ENCODE results near the gene CCDC142.

- TF ChIP-seq, protein P1, sequence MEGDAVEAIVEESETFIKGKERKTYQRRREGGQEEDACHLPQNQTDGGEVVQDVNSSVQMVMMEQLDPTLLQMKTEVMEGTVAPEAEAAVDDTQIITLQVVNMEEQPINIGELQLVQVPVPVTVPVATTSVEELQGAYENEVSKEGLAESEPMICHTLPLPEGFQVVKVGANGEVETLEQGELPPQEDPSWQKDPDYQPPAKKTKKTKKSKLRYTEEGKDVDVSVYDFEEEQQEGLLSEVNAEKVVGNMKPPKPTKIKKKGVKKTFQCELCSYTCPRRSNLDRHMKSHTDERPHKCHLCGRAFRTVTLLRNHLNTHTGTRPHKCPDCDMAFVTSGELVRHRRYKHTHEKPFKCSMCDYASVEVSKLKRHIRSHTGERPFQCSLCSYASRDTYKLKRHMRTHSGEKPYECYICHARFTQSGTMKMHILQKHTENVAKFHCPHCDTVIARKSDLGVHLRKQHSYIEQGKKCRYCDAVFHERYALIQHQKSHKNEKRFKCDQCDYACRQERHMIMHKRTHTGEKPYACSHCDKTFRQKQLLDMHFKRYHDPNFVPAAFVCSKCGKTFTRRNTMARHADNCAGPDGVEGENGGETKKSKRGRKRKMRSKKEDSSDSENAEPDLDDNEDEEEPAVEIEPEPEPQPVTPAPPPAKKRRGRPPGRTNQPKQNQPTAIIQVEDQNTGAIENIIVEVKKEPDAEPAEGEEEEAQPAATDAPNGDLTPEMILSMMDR (IDR thresholded peaks at IDR 0.05): no peak
- no peak for TF ChIP-seq REST (IDR thresholded peaks at IDR 0.05; ENCODE audit: low read depth, low read length)
These were observed 41.2 kb upstream of the CCDC142 start for GRCh38 chr2:74524005-74524404.

Data from SK-N-SH (cell line).